HEK293T (cell line): Measurements from ENCODE around the gene ZFR.

Experiments
- ARNT ChIP-seq: fragments of 450-650 bp; IDR thresholded peaks from 2 replicates; pipeline ENCODE4 v1.6.1; 2017; ENCODE audit warnings: mild to moderate bottlenecking
- BHLHE40 ChIP-seq: fragments of 450-650 bp; IDR thresholded peaks from 2 replicates; pipeline ENCODE4 v1.6.1; 2016; ENCODE audit warnings: mild to moderate bottlenecking, moderate library complexity, borderline replicate concordance
- CTBP1 ChIP-seq: fragments of 450-650 bp; IDR thresholded peaks from 2 replicates; pipeline ENCODE4 v1.6.1; 2016; ENCODE audit warnings: borderline replicate concordance
- ELF4 ChIP-seq: fragments of 450-650 bp; IDR thresholded peaks from 2 replicates; pipeline ENCODE4 v1.6.1; 2017; ENCODE audit warnings: antibody characterized with exemption
- FOXA1 ChIP-seq: fragments of 450-650 bp; IDR thresholded peaks from 2 replicates; pipeline ENCODE4 v1.6.1; 2016; ENCODE audit warnings: mild to moderate bottlenecking
- FOXK2 ChIP-seq: fragments of 450-650 bp; IDR thresholded peaks from 2 replicates; pipeline ENCODE4 v1.6.1; 2016; ENCODE audit warnings: mild to moderate bottlenecking
- FOXM1 ChIP-seq: fragments of 450-650 bp; IDR thresholded peaks from 2 replicates; pipeline ENCODE4 v1.6.1; 2017; ENCODE audit warnings: mild to moderate bottlenecking, borderline replicate concordance
- NFRKB ChIP-seq: fragments of 450-650 bp; IDR thresholded peaks from 2 replicates; pipeline ENCODE4 v1.6.1; 2016; ENCODE audit warnings: mild to moderate bottlenecking, moderate library complexity
- SP1 ChIP-seq: fragments of 450-650 bp; IDR thresholded peaks from 2 replicates; pipeline ENCODE4 v1.6.1; 2017
- SUZ12 ChIP-seq: fragments of 450-650 bp; IDR thresholded peaks from 2 replicates; pipeline ENCODE4 v1.6.1; 2016; ENCODE audit warnings: mild to moderate bottlenecking
- TARDBP ChIP-seq: fragments of 450-650 bp; IDR thresholded peaks from 2 replicates; pipeline ENCODE4 v1.6.1; 2016
- ZNF384 ChIP-seq: fragments of 450-650 bp; IDR thresholded peaks from 2 replicates; pipeline ENCODE4 v1.6.1; 2016
- TF ChIP-seq, protein P1 (sequence below): fragments of 450-650 bp; IDR thresholded peaks from 2 replicates; pipeline ENCODE4 v1.6.1; 2016

DNA sequence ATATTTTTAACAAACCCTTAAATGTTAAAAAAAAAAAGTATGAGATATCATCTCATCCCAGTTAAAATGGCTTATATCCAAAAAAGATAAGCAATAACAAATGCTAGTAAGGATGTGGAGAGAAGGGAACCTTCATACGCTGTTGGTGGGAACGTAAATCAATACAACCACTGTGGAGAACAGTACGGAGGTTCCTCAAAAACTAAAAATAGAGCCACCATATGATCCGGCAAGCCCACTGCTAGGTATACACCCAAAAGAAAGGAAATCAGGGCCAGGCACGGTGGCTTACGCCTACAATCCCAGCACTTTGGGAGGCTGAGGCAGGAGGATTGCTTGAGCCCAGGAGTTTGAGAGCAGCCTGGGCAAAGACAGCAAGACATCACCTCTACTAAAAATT lies 134.8 kb downstream of the ZFR start:
- TF ChIP-seq, protein P1, sequence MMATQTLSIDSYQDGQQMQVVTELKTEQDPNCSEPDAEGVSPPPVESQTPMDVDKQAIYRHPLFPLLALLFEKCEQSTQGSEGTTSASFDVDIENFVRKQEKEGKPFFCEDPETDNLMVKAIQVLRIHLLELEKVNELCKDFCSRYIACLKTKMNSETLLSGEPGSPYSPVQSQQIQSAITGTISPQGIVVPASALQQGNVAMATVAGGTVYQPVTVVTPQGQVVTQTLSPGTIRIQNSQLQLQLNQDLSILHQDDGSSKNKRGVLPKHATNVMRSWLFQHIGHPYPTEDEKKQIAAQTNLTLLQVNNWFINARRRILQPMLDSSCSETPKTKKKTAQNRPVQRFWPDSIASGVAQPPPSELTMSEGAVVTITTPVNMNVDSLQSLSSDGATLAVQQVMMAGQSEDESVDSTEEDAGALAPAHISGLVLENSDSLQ = no peak
- TF ChIP-seq BHLHE40 (no peak), FOXK2 (no peak), SUZ12 (no peak), CTBP1 (no peak), SP1 (no peak), FOXM1 (no peak), TARDBP (no peak), NFRKB (no peak), ELF4 (no peak), ARNT (no peak), ZNF384 (no peak), FOXA1 (no peak)
